Fibroblast of skin of abdomen (primary cell): Measurements from ENCODE around the gene COL4A3.
A peak's percentile ranks its signal among the peaks of the same experiment; 100 is the strongest.
"Not testable (repeated sequence)": the region's sequence is repeated elsewhere in the genome, so short reads cannot be mapped to it uniquely, and the experiment has no call there.

Experiments used
- DNase-seq: peaks from one replicate; pipeline ENCODE4 v3.0.0-alpha.2; 2013

COL4A3 gene

GRCh38 chr2:227154986-227155774 lies 9.2 kb upstream of the COL4A3 start:
- DNase-seq, result peak; percentile 85

- DNase-seq, result no peak
These were observed 4.3 kb upstream of the COL4A3 start for GRCh38 chr2:227160164-227160563.

GRCh38 chr2:227161947-227162346 lies 2.5 kb upstream of the COL4A3 start:
- no peak for DNase-seq

GRCh38 chr2:227163485-227163997 lies 883 bp upstream of the COL4A3 start:
- DNase-seq, result no peak

GRCh38 chr2:227164763-227165291 lies 403 bp downstream of the COL4A3 start:
- DNase-seq, result no peak

GRCh38 chr2:227171779-227172178 lies 7.4 kb downstream of the COL4A3 start:
- not testable (repeated sequence) for DNase-seq

- no peak for DNase-seq
These were observed 13.3 kb downstream of the COL4A3 start for GRCh38 chr2:227177592-227178336.

- no peak for DNase-seq
These were observed 15.7 kb downstream of the COL4A3 start for GRCh38 chr2:227179988-227180685.

- no peak for DNase-seq
These were observed 16.3 kb downstream of the COL4A3 start for GRCh38 chr2:227180770-227181169.

GRCh38 chr2:227182765-227183164 lies 18.3 kb downstream of the COL4A3 start:
- DNase-seq, result no peak

- no peak for DNase-seq
These were observed 19.4 kb downstream of the COL4A3 start for GRCh38 chr2:227183657-227184367.

- no peak for DNase-seq
These were observed 21.3 kb downstream of the COL4A3 start for GRCh38 chr2:227185615-227186232.

GRCh38 chr2:227186751-227187150 lies 22.3 kb downstream of the COL4A3 start:
- no peak for DNase-seq

GRCh38 chr2:227188292-227188691 lies 23.9 kb downstream of the COL4A3 start:
- DNase-seq, result peak; percentile 36

- peak; percentile 46 for DNase-seq
These were observed 26.9 kb downstream of the COL4A3 start for GRCh38 chr2:227191367-227191766.

GRCh38 chr2:227192491-227192890 lies 28.1 kb downstream of the COL4A3 start:
- DNase-seq, result no peak

GRCh38 chr2:227194219-227194618 lies 29.8 kb downstream of the COL4A3 start:
- no peak for DNase-seq

GRCh38 chr2:227198866-227199265 lies 34.4 kb downstream of the COL4A3 start:
- no peak for DNase-seq

GRCh38 chr2:227201771-227202170 lies 37.3 kb downstream of the COL4A3 start:
- no peak for DNase-seq

- DNase-seq, result no peak
These were observed 40.0 kb downstream of the COL4A3 start for GRCh38 chr2:227204452-227204851.

- DNase-seq, result no peak
These were observed 41.3 kb downstream of the COL4A3 start for GRCh38 chr2:227205701-227206100.

- no peak for DNase-seq
These were observed 42.0 kb downstream of the COL4A3 start for GRCh38 chr2:227206406-227206805.
